ENCODE data around the gene HORMAD1. TPM values are rescaled to one million over a fixed set of nuclear protein-coding genes. Genes with fewer than 3 reads are reported as not detected.

Gene HORMAD1

GRCh38 chr1:150649441-150650075, 71.1 kb downstream of the HORMAD1 start:
- Histone ChIP-seq H3K4me1 (ENCODE audit: control insufficient read depth, low read depth, low read length) (no peaks in the 10 kb centered on the region), H3K79me1 (ENCODE audit: low read length) (no peaks in the 10 kb centered on the region), H3K23ac (ENCODE audit: low read length) (no peak overlapping the region), H2AK5ac (ENCODE audit: low read length) (no peak overlapping the region), H4K8ac (ENCODE audit: low read depth, low read length) (no peak overlapping the region), H3K27ac (ENCODE audit: low read depth, low read length) (no peak overlapping the region), H2BK15ac (replicated peaks; ENCODE audit: low read depth) (no peak overlapping the region), H3K4ac (ENCODE audit: low read depth, low read length) (no peak overlapping the region), H3K18ac (ENCODE audit: low read length) (no peak overlapping the region), H3K9ac (ENCODE audit: low read length) (no peak overlapping the region), H3K4me2 (ENCODE audit: low read length) (no peak overlapping the region), H3K4me3 (ENCODE audit: low read length) (no peak overlapping the region), H4K5ac (ENCODE audit: low read length) (no peak overlapping the region), H3K27me3 (ENCODE audit: insufficient read depth, low read length, poor library complexity) (no peaks in the 10 kb centered on the region), H3K36me3 (ENCODE audit: control insufficient read depth, insufficient read depth, low read length) (peaks cover 8% of the 10 kb centered on the region), H2BK120ac (ENCODE audit: low read depth, low read length) (no peak overlapping the region), H3K56ac (ENCODE audit: low read length) (no peak overlapping the region), H2BK5ac (ENCODE audit: low read length) (no peak overlapping the region), H3K79me2 (ENCODE audit: control insufficient read depth, insufficient read depth, low read length) (no peaks in the 10 kb centered on the region)
- WGBS (ENCODE audit: extremely low coverage, insufficient coverage, low lambda C conversion rate): no CpG with 5 or more reads among the region's 5 CpGs
- no peak for DNase-seq

Small RNA genes lying within 50 kb of the gene (small RNA-seq; reads per million reads assigned to genes)
- gene RNU6-1042P (ENCODE audit: insufficient read depth): not detected

All from mesendoderm (in vitro differentiated cells).